ENCODE measurements around the gene BTN3A1. TPM values are rescaled to one million over a fixed set of nuclear protein-coding genes. Genes with fewer than 3 reads are reported as not detected.

The BTN3A1 gene
- total RNA-seq, 1 experiment from 2014 or later = 9.0 TPM

- peaks cover 0 to 12% of the 10 kb centered on the region in 2 experiments; a peak in 3 of 4 replicates for H3K4me1 ChIP-seq (ENCODE audit: control insufficient read depth in 1 of 2, insufficient read depth in 2 of 2, low read length in 2 of 2)
- no peak overlapping the region for H3K4me2 ChIP-seq (ENCODE audit: low read length)
- no peak overlapping the region for H3K4me3 ChIP-seq (replicated peaks in 1 of 2; ENCODE audit: low read depth in 1 of 2, low read length in 2 of 2)
- intact Hi-C loops (cut with micrococcal nuclease) = no loop called here
- CTCF ChIA-PET = no interaction called here
- no peak overlapping the region for H3K9ac ChIP-seq (ENCODE audit: low read length)
- DNase-seq (ENCODE audit: low read depth, low spot score) (no peak), ATAC-seq (no peak)
- TF ChIP-seq JUND (IDR thresholded peaks at IDR 0.05) (no peak), TCF7L2 (IDR thresholded peaks at IDR 0.05; ENCODE audit: borderline replicate concordance, extremely low read depth, insufficient read depth, insufficient read length) (no peak), RAD21 (IDR thresholded peaks at IDR 0.05; ENCODE audit: low read depth) (no peak), EZH2 (IDR thresholded peaks at IDR 0.05) (no peak), CEBPB (IDR thresholded peaks at IDR 0.05; ENCODE audit: low read depth) (no peak), YY1 (IDR thresholded peaks at IDR 0.05; ENCODE audit: extremely low read depth, insufficient replicate concordance, low read depth, low read length) (no peak), SIN3A (IDR thresholded peaks at IDR 0.05; ENCODE audit: low read depth) (no peak), ELF1 (IDR thresholded peaks at IDR 0.05; ENCODE audit: borderline replicate concordance, low read depth) (no peak), MAX (IDR thresholded peaks at IDR 0.05) (no peak)
- TF ChIP-seq, protein P1, sequence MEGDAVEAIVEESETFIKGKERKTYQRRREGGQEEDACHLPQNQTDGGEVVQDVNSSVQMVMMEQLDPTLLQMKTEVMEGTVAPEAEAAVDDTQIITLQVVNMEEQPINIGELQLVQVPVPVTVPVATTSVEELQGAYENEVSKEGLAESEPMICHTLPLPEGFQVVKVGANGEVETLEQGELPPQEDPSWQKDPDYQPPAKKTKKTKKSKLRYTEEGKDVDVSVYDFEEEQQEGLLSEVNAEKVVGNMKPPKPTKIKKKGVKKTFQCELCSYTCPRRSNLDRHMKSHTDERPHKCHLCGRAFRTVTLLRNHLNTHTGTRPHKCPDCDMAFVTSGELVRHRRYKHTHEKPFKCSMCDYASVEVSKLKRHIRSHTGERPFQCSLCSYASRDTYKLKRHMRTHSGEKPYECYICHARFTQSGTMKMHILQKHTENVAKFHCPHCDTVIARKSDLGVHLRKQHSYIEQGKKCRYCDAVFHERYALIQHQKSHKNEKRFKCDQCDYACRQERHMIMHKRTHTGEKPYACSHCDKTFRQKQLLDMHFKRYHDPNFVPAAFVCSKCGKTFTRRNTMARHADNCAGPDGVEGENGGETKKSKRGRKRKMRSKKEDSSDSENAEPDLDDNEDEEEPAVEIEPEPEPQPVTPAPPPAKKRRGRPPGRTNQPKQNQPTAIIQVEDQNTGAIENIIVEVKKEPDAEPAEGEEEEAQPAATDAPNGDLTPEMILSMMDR (IDR thresholded peaks at IDR 0.05 in 2 of 3, conservative IDR thresholded peaks at IDR 0.05 in 1 of 3; ENCODE audit: borderline replicate concordance in 1 of 3, insufficient read depth in 1 of 3, low read depth in 2 of 3, low read length in 2 of 3) = no peak
- RAD21 ChIA-PET (ENCODE audit: low non-redundant PET in 1 of 2, low total read pairs in 2 of 2, uncharacterized antibody in 2 of 2, unreplicated experiment in 2 of 2) = no interaction called here
- no peaks in the 10 kb centered on the region for H3K27me3 ChIP-seq (ENCODE audit: insufficient read depth, low read length)
- H2AFZ ChIP-seq (ENCODE audit: low read depth, low read length, poor library complexity, severe bottlenecking) = no peak overlapping the region
- no peaks in the 10 kb centered on the region for H4K20me1 ChIP-seq (ENCODE audit: insufficient read depth)
- H3K9me2 ChIP-seq (ENCODE audit: insufficient read depth) = no peaks in the 10 kb centered on the region
- H3K9me3 ChIP-seq (ENCODE audit: control insufficient read depth in 1 of 2, insufficient read depth in 1 of 2, low read depth in 1 of 2, low read length in 2 of 2) = peaks cover 0 to 7% of the 10 kb centered on the region in 2 experiments; a peak in 1 of 4 replicates
- H3K79me2 ChIP-seq (ENCODE audit: insufficient read depth, low read length) = no peaks in the 10 kb centered on the region
- POLR2A ChIA-PET = no interaction called here
- no peak overlapping the region for H3K27ac ChIP-seq (ENCODE audit: low read depth, low read length)
- peaks cover 0 to 3% of the 10 kb centered on the region in 2 experiments; a peak in 1 of 4 replicates for H3K36me3 ChIP-seq (ENCODE audit: control insufficient read depth in 1 of 2, insufficient read depth in 2 of 2, low read length in 2 of 2)
- BruUV-seq (replicated peaks) = no TSS peak
Measured at GRCh38 chr6:26436018-26436417, 33.9 kb downstream of the BTN3A1 start.
